HepG2 (cell line): ENCODE results near the gene RIPOR3. TPM values are rescaled to one million over a fixed set of nuclear protein-coding genes. Genes with fewer than 3 reads are reported as not detected.

Source experiments
- DNMT3B ChIP-seq: conservative IDR thresholded peaks from 2 replicates; pipeline ENCODE4 v1.6.1; 2016; ENCODE audit warnings: missing biosample characterization, control low read depth
- EED ChIP-seq: sonication (generic); formaldehyde crosslinking; IDR thresholded peaks from 2 replicates; pipeline ENCODE4 v1.5.0; 2020; ENCODE audit warnings: mild to moderate bottlenecking, missing genetic modification reagents
- HDAC2 ChIP-seq: sonication (generic); formaldehyde crosslinking; IDR thresholded peaks from 2 replicates; pipeline ENCODE4 v1.4.0; 2020; ENCODE audit warnings: missing genetic modification reagents
- KDM4B ChIP-seq: sonication (generic); formaldehyde crosslinking; IDR thresholded peaks from 2 replicates; pipeline ENCODE4 v1.4.0; 2020; ENCODE audit warnings: missing genetic modification reagents
- KLF6 ChIP-seq: IDR thresholded peaks from 2 replicates; pipeline ENCODE4 v1.8.0; 2016; ENCODE audit warnings: missing biosample characterization, missing genetic modification reagents
- MED13 ChIP-seq: sonication (generic); formaldehyde crosslinking; IDR thresholded peaks from 2 replicates; pipeline ENCODE4 v1.5.0; 2020; ENCODE audit warnings: missing genetic modification reagents
- PAWR ChIP-seq: sonication (generic); formaldehyde crosslinking; IDR thresholded peaks from 2 replicates; pipeline ENCODE4 v1.4.0; 2020; ENCODE audit warnings: missing genetic modification reagents, mild to moderate bottlenecking, borderline replicate concordance
- POLR2G ChIP-seq: fragments of 200-400 bp; formaldehyde crosslinking; IDR thresholded peaks from 2 replicates; pipeline ENCODE4 v1.6.1; 2018; ENCODE audit warnings: mild to moderate bottlenecking, low read depth, low read length, moderate library complexity
- SIN3B ChIP-seq: fragments of 150-350 bp; IDR thresholded peaks from 2 replicates; pipeline ENCODE4 v1.6.1; 2014; ENCODE audit warnings: low read length
- SNAPC2 ChIP-seq: sonication (generic); formaldehyde crosslinking; IDR thresholded peaks from 2 replicates; pipeline ENCODE4 v1.8.1; 2022; ENCODE audit warnings: mild to moderate bottlenecking, missing genetic modification reagents
- SRSF9 ChIP-seq: fragments of 200-400 bp; formaldehyde crosslinking; IDR thresholded peaks from 2 replicates; pipeline ENCODE4 v1.6.1; 2018; ENCODE audit warnings: borderline replicate concordance, mild to moderate bottlenecking, low read depth, low read length; ENCODE audit not compliant: insufficient read depth, poor library complexity, severe bottlenecking
- U2AF2 ChIP-seq: fragments of 200-400 bp; formaldehyde crosslinking; IDR thresholded peaks from 2 replicates; pipeline ENCODE4 v1.6.1; 2017; ENCODE audit warnings: low read depth, mild to moderate bottlenecking, low read length
- ZNF24 ChIP-seq: fragments of 450-650 bp; IDR thresholded peaks from 2 replicates; pipeline ENCODE4 v1.6.1; 2017; ENCODE audit warnings: antibody characterized with exemption, mild to moderate bottlenecking
- ZNF34 ChIP-seq: sonication (generic); formaldehyde crosslinking; IDR thresholded peaks from 2 replicates; pipeline ENCODE4 v1.4.0; 2020; ENCODE audit warnings: mild to moderate bottlenecking, missing genetic modification reagents, borderline replicate concordance
- ZNF770 ChIP-seq: sonication (generic); formaldehyde crosslinking; IDR thresholded peaks from 2 replicates; pipeline ENCODE4 v1.5.0; 2020; ENCODE audit warnings: mild to moderate bottlenecking, missing genetic modification reagents
- polyA plus RNA-seq, 8 experiments: library from polyadenylated mRNA; depleted of rRNA in 3 of 8; stranded (reverse) in 7 of 8; unstranded in 1 of 8; fragments of >200 nt; fragmentation: Illumina TruSeq in 4 of 8; extraction: Trizol in 4 of 8; gene quantifications; 2 replicates each; pipeline versions ENCODE4 v1.2.1 to v1.2.3, GENCODE V29; 2011 to 2016; ENCODE audit warnings: low read depth in 4 of 8, missing spikeins in 1 of 8, mixed read lengths in 1 of 8; ENCODE audit not compliant: insufficient read depth in 1 of 8
- total RNA-seq, 5 experiments: library from RNA; depleted of rRNA; stranded (reverse); fragments of >200 nt; fragmentation: Illumina TruSeq; extraction: Trizol; gene quantifications; 2 replicates each; pipeline ENCODE4 v1.2.3, GENCODE V29; 2016; ENCODE audit warnings: low read depth in 1 of 5
- TF ChIP-seq, protein P1 (sequence below), 2 experiments: sonication (generic) in 1 of 2; formaldehyde crosslinking in 1 of 2; IDR thresholded peaks; 2 replicates each; pipeline versions ENCODE4 v1.4.0 to v1.6.1; 2018 to 2020; ENCODE audit warnings: missing genetic modification reagents in 2 of 2, borderline replicate concordance in 1 of 2, low read depth in 1 of 2, mild to moderate bottlenecking in 1 of 2, missing biosample characterization in 1 of 2
- TF ChIP-seq, protein P2 (sequence below): sonication (generic); formaldehyde crosslinking; IDR thresholded peaks from 2 replicates; pipeline ENCODE4 v1.5.0; 2020; ENCODE audit warnings: mild to moderate bottlenecking, missing genetic modification reagents, borderline replicate concordance

RIPOR3 gene
- total and polyA plus RNA-seq, 2 of the 13 experiments (the other 11 are each of a cell fraction or from before 2014, with no cell fraction given) = 0.18 TPM; not detected in 1

DNA sequence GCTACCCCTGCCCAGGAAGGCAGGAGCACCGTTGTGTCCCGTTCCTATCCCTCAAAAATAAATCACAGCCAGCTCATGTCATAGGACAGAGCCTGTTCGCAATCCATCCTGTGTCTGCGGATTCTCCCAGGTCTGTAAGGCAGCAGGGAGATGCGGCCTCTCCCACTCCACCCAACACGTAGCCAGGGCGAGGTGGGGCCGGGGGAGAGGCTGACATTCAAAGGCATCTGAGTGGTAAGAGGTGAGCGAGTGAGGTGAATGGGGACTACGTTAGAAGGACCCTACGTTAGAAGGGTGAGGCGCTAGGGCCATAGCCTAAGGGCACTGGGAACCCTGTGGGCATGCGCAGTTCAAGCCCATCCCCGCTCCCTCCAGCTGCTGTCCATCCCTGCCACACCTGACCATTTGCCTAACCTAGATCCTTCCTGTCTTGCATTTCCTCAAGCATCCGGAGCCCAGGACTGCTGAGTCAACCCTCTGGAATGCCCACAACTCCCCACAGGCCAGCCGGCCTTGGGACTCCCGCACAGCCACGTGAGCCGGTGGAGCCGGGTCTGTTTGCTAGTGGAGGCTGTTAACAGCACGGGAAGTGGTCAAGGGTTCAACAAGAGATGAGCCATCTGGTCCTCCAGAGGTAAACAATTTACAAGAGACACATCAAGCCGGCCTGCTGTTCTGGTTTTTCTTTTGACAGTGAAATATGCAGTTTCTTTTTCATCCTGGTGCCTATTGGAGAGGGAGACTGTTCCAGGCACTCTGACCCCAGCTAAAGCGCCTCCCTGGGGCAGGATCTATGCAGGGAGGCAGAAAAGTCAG, 45.9 kb downstream of the RIPOR3 start (continued):
- TF ChIP-seq, protein P1, sequence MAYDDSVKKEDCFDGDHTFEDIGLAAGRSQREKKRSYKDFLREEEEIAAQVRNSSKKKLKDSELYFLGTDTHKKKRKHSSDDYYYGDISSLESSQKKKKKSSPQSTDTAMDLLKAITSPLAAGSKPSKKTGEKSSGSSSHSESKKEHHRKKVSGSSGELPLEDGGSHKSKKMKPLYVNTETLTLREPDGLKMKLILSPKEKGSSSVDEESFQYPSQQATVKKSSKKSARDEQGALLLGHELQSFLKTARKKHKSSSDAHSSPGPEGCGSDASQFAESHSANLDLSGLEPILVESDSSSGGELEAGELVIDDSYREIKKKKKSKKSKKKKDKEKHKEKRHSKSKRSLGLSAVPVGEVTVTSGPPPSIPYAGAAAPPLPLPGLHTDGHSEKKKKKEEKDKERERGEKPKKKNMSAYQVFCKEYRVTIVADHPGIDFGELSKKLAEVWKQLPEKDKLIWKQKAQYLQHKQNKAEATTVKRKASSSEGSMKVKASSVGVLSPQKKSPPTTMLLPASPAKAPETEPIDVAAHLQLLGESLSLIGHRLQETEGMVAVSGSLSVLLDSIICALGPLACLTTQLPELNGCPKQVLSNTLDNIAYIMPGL (CRISPR knock-in tag; IDR thresholded peaks at IDR 0.05; ENCODE audit: borderline replicate concordance in 1 of 2, low read depth in 1 of 2) = peak; percentile 79 to 81
- TF ChIP-seq POLR2G (no peak), EED (CRISPR knock-in tag) (no peak), SNAPC2 (CRISPR knock-in tag) (peak; percentile 78; the same call in 1 of the 2 replicates), PAWR (CRISPR knock-in tag) (no peak), ZNF770 (CRISPR knock-in tag) (peak; percentile 95), SIN3B (peak; percentile 27; the same call in 1 of the 2 replicates), ZNF34 (CRISPR knock-in tag) (peak; percentile 93), KDM4B (CRISPR knock-in tag) (peak; percentile 47; the same call in 1 of the 2 replicates), KLF6 (peak; percentile 69; the same call in 1 of the 2 replicates), MED13 (CRISPR knock-in tag) (no peak), DNMT3B (CRISPR knock-in tag) (no peak; the same call in 1 of the 2 replicates), U2AF2 (no peak), SRSF9 (no peak), HDAC2 (peak; percentile 99), ZNF24 (0 out of 2 replicates have a peak, but pooled peaks have one; percentile 39)
- TF ChIP-seq, protein P2, sequence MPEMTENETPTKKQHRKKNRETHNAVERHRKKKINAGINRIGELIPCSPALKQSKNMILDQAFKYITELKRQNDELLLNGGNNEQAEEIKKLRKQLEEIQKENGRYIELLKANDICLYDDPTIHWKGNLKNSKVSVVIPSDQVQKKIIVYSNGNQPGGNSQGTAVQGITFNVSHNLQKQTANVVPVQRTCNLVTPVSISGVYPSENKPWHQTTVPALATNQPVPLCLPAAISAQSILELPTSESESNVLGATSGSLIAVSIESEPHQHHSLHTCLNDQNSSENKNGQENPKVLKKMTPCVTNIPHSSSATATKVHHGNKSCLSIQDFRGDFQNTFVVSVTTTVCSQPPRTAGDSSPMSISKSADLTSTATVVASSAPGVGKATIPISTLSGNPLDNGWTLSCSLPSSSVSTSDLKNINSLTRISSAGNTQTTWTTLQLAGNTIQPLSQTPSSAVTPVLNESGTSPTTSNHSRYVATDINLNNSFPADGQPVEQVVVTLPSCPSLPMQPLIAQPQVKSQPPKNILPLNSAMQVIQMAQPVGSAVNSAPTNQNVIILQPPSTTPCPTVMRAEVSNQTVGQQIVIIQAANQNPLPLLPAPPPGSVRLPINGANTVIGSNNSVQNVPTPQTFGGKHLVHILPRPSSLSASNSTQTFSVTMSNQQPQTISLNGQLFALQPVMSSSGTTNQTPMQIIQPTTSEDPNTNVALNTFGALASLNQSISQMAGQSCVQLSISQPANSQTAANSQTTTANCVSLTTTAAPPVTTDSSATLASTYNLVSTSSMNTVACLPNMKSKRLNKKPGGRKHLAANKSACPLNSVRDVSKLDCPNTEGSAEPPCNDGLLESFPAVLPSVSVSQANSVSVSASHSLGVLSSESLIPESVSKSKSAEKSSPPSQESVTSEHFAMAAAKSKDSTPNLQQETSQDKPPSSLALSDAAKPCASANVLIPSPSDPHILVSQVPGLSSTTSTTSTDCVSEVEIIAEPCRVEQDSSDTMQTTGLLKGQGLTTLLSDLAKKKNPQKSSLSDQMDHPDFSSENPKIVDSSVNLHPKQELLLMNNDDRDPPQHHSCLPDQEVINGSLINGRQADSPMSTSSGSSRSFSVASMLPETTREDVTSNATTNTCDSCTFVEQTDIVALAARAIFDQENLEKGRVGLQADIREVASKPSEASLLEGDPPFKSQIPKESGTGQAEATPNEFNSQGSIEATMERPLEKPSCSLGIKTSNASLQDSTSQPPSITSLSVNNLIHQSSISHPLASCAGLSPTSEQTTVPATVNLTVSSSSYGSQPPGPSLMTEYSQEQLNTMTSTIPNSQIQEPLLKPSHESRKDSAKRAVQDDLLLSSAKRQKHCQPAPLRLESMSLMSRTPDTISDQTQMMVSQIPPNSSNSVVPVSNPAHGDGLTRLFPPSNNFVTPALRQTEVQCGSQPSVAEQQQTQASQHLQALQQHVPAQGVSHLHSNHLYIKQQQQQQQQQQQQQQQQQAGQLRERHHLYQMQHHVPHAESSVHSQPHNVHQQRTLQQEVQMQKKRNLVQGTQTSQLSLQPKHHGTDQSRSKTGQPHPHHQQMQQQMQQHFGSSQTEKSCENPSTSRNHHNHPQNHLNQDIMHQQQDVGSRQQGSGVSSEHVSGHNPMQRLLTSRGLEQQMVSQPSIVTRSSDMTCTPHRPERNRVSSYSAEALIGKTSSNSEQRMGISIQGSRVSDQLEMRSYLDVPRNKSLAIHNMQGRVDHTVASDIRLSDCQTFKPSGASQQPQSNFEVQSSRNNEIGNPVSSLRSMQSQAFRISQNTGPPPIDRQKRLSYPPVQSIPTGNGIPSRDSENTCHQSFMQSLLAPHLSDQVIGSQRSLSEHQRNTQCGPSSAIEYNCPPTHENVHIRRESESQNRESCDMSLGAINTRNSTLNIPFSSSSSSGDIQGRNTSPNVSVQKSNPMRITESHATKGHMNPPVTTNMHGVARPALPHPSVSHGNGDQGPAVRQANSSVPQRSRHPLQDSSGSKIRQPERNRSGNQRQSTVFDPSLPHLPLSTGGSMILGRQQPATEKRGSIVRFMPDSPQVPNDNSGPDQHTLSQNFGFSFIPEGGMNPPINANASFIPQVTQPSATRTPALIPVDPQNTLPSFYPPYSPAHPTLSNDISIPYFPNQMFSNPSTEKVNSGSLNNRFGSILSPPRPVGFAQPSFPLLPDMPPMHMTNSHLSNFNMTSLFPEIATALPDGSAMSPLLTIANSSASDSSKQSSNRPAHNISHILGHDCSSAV (CRISPR knock-in tag) = no peak
